ENCODE results near the gene PATJ. TPM values are rescaled to one million over a fixed set of nuclear protein-coding genes. Genes with fewer than 3 reads are reported as not detected.

The PATJ gene
- total and polyA plus RNA-seq, 2 of the 13 experiments (the other 11 are each of a cell fraction or from before 2014, with no cell fraction given), result 6.2 to 16.8 TPM

DNA sequence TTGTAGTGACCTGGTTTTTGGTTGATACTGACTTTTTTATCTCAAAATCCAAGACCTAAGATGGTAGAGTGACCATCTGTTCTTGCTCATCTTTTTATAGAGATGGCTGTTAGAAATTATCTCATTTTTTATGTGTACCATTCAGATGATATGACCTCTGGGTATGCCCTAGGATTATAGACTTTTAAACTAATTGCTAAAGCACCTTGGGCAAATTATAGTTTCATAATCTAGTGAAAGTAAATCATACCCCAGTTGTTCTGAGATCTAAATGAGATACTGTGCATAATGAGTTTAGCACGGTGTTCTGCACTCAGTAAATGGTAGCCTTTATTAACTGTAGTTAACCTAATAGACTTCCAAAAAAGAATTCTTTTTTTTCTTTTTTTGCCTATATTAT is 269.8 kb downstream of the PATJ start (continued):
- TF ChIP-seq, protein P1, sequence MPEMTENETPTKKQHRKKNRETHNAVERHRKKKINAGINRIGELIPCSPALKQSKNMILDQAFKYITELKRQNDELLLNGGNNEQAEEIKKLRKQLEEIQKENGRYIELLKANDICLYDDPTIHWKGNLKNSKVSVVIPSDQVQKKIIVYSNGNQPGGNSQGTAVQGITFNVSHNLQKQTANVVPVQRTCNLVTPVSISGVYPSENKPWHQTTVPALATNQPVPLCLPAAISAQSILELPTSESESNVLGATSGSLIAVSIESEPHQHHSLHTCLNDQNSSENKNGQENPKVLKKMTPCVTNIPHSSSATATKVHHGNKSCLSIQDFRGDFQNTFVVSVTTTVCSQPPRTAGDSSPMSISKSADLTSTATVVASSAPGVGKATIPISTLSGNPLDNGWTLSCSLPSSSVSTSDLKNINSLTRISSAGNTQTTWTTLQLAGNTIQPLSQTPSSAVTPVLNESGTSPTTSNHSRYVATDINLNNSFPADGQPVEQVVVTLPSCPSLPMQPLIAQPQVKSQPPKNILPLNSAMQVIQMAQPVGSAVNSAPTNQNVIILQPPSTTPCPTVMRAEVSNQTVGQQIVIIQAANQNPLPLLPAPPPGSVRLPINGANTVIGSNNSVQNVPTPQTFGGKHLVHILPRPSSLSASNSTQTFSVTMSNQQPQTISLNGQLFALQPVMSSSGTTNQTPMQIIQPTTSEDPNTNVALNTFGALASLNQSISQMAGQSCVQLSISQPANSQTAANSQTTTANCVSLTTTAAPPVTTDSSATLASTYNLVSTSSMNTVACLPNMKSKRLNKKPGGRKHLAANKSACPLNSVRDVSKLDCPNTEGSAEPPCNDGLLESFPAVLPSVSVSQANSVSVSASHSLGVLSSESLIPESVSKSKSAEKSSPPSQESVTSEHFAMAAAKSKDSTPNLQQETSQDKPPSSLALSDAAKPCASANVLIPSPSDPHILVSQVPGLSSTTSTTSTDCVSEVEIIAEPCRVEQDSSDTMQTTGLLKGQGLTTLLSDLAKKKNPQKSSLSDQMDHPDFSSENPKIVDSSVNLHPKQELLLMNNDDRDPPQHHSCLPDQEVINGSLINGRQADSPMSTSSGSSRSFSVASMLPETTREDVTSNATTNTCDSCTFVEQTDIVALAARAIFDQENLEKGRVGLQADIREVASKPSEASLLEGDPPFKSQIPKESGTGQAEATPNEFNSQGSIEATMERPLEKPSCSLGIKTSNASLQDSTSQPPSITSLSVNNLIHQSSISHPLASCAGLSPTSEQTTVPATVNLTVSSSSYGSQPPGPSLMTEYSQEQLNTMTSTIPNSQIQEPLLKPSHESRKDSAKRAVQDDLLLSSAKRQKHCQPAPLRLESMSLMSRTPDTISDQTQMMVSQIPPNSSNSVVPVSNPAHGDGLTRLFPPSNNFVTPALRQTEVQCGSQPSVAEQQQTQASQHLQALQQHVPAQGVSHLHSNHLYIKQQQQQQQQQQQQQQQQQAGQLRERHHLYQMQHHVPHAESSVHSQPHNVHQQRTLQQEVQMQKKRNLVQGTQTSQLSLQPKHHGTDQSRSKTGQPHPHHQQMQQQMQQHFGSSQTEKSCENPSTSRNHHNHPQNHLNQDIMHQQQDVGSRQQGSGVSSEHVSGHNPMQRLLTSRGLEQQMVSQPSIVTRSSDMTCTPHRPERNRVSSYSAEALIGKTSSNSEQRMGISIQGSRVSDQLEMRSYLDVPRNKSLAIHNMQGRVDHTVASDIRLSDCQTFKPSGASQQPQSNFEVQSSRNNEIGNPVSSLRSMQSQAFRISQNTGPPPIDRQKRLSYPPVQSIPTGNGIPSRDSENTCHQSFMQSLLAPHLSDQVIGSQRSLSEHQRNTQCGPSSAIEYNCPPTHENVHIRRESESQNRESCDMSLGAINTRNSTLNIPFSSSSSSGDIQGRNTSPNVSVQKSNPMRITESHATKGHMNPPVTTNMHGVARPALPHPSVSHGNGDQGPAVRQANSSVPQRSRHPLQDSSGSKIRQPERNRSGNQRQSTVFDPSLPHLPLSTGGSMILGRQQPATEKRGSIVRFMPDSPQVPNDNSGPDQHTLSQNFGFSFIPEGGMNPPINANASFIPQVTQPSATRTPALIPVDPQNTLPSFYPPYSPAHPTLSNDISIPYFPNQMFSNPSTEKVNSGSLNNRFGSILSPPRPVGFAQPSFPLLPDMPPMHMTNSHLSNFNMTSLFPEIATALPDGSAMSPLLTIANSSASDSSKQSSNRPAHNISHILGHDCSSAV (CRISPR knock-in tag; IDR thresholded peaks at IDR 0.05; ENCODE audit: borderline replicate concordance), result no peak
- TF ChIP-seq ESRRA (CRISPR knock-in tag; IDR thresholded peaks at IDR 0.05; ENCODE audit: low read depth) (no peak), PITX1 (CRISPR knock-in tag; IDR thresholded peaks at IDR 0.05) (no peak), HDAC6 (IDR thresholded peaks at IDR 0.05; ENCODE audit: low read depth, low read length) (no peak), ZNF782 (CRISPR knock-in tag; IDR thresholded peaks at IDR 0.05; ENCODE audit: borderline replicate concordance) (no peak), MAFF (IDR thresholded peaks at IDR 0.05; ENCODE audit: low read depth, low read length) (no peak)
- TF ChIP-seq, protein P2, sequence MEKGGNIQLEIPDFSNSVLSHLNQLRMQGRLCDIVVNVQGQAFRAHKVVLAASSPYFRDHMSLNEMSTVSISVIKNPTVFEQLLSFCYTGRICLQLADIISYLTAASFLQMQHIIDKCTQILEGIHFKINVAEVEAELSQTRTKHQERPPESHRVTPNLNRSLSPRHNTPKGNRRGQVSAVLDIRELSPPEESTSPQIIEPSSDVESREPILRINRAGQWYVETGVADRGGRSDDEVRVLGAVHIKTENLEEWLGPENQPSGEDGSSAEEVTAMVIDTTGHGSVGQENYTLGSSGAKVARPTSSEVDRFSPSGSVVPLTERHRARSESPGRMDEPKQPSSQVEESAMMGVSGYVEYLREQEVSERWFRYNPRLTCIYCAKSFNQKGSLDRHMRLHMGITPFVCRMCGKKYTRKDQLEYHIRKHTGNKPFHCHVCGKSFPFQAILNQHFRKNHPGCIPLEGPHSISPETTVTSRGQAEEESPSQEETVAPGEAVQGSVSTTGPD (CRISPR knock-in tag; IDR thresholded peaks at IDR 0.05), result no peak
- TF ChIP-seq, protein P3, sequence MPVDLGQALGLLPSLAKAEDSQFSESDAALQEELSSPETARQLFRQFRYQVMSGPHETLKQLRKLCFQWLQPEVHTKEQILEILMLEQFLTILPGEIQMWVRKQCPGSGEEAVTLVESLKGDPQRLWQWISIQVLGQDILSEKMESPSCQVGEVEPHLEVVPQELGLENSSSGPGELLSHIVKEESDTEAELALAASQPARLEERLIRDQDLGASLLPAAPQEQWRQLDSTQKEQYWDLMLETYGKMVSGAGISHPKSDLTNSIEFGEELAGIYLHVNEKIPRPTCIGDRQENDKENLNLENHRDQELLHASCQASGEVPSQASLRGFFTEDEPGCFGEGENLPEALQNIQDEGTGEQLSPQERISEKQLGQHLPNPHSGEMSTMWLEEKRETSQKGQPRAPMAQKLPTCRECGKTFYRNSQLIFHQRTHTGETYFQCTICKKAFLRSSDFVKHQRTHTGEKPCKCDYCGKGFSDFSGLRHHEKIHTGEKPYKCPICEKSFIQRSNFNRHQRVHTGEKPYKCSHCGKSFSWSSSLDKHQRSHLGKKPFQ (CRISPR knock-in tag; IDR thresholded peaks at IDR 0.05; ENCODE audit: insufficient replicate concordance), result no peak
